ENCODE data around the gene PSD2.

Gene PSD2

DNA sequence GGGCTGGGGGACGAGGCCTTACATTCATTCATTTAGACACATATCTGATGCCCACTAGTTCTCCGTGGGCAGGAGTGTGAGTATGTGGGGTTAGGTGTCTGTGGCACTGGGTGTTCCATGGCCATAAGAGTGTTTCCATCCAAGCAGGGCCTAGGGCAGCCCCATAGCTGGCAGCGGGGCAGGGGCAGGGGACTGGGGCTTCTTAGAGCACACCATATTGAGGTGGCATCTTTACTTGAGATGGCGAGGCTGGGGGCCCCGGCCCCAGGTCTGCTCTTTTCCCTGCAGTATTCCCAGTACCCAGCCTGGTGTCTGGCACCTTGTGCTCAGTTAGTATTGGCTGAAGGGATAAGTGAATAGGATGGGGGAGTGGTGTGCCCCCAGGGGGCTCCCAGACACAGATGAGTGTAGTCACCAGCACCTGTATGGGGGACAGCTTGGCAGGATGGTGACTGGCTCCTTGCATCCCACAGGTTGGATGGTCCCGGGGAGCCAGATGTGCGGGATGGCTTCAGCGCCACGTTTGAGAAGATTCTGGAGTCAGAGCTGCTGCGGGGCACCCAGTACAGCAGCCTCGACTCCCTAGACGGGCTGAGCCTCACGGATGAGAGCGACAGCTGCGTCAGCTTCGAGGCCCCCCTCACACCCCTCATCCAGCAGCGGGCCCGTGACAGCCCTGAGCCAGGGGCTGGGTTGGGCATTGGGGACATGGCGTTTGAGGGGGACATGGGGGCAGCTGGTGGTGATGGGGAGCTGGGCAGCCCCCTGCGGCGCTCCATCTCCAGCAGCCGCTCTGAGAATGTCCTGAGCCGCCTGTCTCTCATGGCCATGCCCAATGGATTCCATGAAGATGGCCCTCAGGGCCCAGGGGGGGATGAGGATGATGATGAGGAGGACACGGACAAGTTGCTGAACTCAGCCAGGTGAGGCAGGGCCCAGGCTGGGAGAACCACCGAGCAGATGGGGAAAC is 17.5 kb downstream of the PSD2 start:
- DNase-seq (ENCODE audit: low read depth), result no peak

DNA sequence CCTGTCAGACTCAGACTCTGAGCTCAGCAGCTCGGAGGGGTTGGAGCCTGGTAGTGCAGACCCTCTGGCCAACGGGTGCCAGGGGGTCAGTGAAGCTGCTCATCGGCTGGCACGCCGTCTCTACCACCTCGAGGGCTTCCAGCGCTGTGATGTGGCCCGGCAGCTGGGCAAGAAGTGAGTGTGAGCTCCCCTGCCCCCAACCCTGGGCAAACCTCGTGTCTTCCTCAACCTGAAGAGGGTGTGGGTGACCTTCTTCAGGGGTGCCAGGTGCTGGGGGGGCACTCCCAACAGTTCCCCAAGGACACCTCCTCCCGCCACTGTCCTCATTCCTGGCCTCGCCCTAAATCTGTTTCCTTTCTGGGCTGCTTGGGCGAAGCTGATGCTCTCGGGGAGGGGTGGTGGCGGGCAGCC is 18.6 kb downstream of the PSD2 start:
- DNase-seq (ENCODE audit: low read depth), result no peak

DNA sequence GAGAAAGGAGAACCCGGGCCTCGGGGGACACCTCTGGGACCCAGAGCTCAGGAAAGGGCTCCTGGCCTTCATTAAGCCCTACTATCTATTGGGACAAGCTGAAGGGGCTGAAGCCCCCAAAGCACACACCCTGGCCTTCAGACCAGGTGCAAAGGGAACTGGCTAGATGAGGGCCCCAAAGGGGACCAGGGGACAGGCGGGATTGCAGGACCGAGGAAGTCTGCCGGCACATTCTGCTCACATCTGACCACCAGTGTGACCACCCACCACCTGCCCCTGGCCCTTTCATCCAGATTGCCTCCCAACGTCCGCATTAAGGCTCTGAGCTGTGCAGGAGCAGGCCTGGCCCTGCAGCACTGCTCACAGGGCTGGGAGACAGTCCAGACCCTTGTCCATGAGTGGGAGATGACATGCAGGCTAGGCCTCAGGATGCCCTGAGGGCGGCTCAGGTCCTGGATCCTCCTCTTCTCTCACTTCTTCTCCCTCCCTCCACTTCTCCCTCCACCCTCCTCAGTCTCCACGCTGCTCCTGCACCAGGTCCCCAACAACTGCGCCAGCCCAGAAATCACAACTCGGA is 19.2 kb downstream of the PSD2 start:
- no peak for DNase-seq (ENCODE audit: low read depth)

DNA sequence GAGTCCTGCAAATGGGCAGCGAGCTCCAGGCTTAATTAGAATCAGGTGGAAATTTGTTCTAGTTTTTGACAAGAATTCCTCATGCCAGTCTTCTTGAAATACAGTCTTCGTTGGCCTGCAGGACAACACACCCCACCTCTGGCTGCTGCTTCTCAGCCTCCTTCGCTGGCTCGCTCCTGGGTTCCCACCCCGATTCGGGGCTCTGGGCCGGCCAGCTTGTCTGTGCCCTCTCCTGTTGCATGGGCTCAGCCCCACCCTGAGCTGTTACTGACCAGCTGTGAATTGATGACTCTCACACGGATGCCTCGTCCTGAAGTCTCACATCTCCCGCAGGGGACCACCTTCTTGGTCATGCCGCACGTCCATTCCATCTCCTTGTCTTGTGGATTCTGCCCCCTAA is 21.0 kb downstream of the PSD2 start:
- DNase-seq (ENCODE audit: low read depth), result no peak

DNA sequence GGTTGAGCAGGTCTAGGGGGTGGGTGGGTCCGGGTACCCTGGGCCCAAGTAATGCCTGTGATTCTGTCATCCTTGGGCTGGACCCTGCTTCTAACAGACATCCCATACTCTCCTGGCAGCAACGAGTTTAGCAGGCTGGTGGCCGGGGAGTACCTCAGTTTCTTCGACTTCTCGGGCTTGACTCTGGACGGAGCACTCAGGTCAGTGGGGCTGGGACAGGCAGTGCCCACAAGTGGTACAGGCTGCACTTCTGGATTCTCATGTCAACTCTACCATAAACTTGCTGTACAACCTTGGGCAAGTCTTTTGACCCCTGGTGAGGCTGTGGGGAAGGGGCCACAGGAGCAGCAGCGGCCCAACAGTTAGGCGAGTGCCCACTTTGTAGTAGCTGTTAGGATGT is 21.8 kb downstream of the PSD2 start:
- no peak for DNase-seq (ENCODE audit: low read depth)

DNA sequence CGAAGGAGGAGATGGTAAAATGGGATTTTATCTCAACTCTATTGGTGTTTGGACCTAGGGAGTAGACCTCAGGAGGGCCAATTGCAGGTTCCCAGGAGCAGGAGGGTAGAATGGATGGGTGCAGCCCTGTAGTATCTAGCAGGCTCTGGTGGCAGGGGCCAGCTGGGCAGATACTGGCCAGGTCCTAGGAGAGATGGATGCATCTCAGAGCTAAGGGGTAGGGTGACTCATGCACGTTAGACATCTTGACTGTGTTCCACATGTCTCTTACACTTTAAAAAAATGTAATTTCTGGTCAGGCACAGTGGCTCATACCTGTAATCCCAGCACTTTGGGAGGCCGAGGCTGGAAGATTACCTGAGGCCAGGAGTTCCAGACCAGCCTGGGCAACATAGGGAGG is 22.4 kb downstream of the PSD2 start:
- DNase-seq (ENCODE audit: low read depth), result no peak

DNA sequence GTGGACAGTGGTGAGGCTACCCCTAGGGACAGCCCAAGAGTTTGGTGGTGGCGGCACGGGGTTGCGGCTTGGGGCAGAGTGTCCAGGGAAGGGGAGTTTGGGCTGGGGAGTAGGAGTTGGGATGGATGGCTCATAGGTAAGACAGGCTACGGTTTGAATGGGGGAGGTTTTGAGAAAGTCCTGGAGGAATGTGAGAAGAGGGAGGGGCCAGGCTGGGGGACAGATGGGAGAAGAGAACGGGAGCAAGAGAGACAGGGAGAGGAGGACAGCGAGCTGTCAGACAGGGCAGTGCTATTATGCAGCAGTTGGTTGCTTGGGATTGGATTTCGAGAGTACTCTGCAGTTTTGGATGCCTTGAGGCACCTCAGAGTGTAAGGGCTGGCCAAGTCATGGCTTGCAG is 24.5 kb downstream of the PSD2 start:
- DNase-seq (ENCODE audit: low read depth), result no peak

DNA sequence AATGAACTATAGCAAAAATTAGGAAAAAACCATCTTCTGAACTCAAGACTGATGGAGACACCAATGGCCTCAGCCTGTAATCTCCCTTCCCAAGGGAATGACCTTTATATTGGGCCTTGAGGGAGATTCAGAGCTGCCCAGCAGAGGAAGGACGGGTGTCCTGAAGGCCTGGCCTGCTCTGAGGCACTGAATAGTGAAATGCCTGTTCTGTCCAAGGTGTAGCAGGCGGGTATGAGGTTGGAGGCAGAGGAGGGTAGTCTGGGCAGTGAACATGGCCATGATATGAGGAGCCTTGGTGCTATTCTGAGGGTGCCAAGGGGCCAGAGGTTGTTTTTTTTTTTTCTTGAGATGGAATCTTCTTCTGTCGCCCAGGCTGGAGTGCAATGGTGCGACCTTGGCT is 25.0 kb downstream of the PSD2 start:
- DNase-seq (ENCODE audit: low read depth), result no peak

DNA sequence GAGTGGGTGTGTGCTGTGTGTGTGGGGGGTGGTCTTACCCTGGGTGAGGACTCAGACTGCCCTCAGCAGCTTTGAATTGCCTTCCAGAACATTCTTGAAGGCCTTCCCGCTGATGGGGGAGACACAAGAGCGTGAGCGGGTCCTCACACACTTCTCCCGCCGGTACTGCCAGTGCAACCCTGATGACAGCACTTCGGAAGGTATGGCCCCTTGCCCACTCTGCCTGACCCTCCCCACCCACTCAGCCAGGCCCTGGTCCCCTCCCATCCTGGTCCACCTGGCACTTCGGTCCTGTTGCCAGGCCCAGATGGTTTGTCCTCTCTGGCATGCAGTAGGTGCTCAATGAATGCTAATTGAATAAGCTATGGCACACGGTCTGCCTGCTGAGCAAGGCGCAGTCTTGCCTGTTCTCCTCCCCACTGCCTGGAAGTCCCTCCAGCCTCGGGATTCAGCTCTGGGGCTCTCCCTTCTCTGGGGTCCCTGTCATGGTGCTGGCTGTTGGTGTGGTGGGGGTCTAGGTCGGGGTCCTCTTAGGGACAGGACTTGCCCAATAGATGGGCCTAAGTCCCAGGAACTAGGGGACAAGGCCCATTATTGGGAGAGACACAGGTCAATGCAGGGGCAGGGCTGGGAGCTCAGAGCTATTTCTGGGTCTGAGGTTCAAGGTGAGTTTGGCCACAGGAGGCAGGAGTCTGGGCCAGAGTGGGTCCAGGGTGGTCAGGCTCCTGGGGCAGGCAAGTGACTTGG is 26.4 kb downstream of the PSD2 start:
- no peak for DNase-seq (ENCODE audit: low read depth)

DNA sequence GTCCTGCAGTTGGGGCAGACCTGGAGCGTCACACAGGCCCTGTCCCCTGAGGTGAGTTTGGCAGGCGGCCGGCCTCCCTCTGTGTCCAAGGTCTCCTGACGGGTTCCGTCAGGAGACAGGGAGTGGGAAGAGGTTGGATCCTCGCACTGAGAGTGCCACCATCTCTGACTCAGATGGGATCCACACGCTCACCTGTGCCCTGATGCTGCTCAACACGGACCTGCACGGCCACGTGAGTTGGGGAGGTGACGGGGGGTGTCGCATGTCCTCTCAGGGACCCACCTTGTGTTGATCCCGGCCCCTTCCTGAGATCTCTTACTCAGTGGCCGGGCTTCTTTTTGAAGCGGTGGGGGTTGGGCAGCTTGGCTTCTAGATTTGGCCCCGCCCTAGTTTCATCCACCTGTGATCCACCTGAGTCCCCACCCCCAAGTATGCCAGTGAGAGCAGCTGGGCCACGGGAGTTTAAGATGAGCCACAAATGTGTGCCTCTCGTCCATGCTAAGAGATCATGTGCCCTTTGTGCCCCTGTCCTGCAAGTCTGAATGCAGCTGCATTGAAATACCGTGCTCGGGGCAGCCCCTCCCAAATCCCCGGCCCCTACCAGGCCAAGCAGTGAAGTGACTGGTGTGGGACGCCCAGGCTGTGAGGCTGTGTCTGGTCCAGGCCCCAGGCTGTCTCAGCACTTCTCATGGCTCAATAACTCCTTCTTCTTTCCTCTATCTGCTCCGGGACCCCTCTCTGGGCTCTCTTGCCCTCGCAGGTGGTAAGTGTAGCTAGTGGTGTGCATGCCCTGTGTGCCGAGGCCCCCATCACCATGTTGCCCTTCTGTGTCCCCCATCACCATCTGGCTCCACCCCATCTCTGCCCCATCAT is 27.2 kb downstream of the PSD2 start:
- no peak for DNase-seq (ENCODE audit: low read depth)

DNA sequence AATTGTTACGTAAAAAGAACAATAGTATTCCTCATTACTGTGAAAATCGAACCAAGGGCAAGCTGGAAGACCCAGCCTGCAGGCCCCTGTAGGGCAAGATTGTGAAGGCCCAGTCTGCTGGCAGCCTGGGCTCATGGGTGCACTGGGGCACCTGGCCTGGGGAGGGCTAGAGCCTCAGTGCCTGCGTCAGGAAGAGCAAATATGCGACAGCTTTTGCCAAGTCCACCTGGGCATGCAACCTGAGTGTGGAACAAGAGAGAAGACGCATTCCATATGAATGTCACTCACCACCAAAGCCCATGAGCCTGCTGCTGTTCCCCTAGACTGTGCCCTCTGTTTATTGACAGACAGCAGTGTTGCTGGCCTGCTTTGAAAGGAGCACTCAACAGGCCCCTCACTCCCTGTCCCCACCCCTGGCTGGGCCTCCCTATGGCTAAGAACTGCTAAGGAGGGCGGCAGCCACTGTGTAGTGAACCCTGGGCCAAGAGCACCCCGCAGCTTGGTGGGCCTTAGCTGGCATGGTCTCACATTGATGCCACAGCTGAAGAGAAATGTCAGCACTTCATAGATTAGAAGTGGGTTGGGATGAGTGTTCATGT is 28.2 kb downstream of the PSD2 start:
- no peak for DNase-seq (ENCODE audit: low read depth)

DNA sequence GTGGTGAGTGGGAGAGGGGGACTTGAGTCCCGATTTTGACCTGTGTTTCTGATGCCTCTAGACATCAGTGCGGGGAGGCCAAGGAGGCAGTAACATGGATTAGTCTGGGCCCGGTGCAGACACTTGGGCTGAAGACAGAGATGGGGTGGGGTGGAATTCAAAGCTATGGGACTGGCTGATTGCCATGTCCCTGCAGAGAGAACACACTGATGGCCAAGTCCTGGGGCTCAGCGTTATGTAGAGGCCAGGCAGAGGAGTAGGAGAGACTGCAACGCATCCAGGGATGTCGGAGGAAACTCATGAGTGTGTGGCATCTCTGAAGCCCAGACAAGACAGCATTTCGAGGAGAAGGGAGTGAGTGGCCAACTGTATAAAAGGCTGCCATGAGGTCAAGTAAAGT is 30.1 kb downstream of the PSD2 start:
- no peak for DNase-seq (ENCODE audit: low read depth)

DNA sequence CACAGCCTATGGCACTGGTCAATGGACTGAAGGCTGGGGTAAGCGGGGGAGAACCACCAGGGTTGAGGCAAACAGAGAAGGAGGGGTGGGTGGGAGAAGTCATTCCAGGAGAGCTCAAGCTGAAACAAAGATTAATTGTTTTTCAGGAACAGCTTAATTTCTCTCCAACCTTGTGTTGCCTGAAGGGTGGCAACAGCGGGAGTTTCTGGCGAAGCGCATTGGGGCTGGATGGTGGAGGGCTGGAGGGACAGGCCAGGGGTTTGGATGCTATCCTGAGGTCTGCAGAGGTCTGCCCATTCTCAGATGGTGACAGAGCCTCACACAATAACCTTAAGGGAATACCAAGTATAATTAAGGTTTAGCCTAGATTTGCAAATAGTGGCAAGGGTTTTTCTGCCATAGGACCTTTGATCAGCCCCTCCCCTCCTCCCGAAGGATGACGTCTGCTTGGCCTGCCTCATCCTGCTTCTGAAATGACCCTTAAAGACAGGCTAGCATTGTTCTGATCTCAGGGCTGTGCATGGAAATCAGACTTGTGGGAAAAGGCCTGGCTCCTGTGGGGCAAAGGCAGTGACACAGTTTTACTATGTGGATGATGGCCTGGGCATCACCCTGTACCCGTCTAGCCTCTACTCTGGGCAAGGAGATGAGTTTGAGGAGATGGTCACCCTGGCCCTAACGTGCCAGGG is 32.7 kb downstream of the PSD2 start:
- DNase-seq (ENCODE audit: low read depth), result no peak

DNA sequence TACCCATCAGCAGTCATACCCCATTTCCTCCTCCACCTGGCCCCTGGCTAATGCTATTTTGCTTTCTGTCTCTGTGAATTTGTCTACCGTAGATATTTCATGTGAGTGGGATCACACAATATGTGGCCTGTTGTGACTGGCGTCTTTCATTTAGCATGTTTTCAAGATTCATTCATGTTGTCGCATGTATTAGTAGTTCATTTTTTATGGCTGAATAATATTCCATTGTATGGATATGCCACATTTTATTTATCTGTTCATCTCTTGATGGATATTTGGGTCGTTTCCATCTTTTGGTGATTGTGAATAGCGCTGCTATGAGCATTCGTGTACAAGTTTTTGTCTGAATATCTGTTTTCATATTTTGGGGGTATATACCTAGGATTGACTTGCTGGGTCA is 33.9 kb downstream of the PSD2 start:
- no peak for DNase-seq (ENCODE audit: low read depth)

DNA sequence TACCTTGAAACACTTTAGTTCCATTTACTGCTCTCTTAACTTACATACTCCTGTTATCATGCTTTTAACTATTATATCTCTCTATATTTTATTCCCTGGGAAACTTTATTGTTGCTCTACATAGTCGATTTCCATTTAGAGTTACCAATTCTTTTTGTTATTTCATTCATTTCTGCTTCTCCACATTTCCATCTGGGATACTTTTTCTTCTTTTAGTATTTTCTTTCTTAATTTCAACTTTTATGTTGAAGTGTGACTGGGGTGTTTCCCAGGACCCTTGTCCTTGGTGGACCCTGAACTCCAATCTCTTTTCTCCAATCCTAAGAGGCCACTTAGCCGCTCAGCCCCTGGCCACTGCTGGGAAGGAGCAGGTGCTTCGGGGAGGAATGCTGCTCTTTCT is 36.0 kb downstream of the PSD2 start:
- no peak for DNase-seq (ENCODE audit: low read depth)

DNA sequence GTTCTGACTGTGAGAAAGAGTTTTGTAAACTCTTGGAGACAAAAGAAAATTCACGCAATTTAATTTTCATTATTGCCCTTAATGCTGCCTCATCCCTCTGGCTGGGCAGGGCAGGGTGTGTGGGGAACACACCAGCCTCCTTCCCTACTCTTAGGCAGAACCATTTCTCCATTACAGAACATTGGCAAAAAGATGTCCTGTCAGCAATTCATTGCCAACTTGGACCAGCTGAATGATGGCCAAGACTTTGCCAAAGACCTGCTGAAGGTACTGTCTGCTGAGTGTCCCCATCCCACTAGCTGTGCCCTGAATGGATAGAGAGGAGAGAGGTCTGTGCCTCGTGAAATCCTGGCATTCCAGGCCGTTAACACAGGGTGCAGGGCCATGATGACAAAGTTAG is 37.9 kb downstream of the PSD2 start:
- no peak for DNase-seq (ENCODE audit: low read depth)

DNA sequence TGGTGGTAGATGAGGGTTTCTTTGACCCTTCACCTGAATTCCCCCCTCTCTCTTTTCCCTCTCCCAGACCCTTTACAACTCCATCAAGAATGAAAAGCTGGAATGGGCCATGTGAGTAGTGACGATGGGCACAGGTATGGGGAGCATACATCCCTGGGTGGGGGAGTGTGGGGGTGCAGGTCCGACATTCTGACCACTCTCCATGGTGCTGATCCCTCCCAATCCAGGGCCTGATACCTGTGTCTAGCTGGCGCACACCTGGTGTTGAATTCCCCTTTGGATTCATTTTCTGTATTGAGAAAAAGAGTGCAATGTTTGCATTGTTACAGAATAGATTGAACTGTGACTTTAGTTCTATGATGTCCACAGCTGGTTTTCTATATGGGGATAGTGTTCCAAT is 40.0 kb downstream of the PSD2 start:
- DNase-seq (ENCODE audit: low read depth), result no peak

DNA sequence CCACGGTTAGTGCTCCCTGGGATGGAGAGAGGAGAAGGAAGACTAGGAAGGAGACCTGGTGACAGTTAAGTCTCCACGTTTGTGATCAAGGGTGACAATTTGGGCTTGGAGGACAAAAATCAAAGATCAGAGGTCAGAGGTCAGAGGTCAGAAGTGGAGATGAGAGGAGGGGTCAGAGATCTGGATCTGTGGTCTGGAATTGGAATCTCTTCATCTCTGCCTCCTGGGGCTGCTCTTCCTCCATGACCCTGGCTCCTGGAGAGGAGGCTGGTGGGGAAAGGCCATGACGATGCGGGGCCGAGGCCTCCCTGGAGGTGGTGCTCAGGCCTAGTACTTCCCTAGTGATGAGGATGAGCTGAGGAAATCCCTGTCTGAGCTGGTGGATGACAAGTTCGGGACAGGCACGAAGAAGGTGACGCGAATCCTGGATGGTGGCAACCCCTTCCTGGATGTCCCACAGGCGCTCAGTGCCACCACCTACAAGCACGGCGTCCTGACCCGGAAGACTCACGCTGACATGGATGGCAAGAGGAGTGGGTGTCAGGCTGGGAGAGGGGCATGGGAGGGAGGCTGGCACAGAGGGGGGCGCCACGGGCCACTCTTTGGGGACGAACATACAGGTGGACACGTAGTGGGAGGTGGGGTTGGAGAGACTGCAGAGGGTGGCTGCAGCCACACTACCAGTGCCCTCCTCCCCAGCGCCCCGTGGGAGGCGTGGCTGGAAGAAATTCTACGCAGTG is 41.0 kb downstream of the PSD2 start:
- no peak for DNase-seq (ENCODE audit: low read depth)

DNA sequence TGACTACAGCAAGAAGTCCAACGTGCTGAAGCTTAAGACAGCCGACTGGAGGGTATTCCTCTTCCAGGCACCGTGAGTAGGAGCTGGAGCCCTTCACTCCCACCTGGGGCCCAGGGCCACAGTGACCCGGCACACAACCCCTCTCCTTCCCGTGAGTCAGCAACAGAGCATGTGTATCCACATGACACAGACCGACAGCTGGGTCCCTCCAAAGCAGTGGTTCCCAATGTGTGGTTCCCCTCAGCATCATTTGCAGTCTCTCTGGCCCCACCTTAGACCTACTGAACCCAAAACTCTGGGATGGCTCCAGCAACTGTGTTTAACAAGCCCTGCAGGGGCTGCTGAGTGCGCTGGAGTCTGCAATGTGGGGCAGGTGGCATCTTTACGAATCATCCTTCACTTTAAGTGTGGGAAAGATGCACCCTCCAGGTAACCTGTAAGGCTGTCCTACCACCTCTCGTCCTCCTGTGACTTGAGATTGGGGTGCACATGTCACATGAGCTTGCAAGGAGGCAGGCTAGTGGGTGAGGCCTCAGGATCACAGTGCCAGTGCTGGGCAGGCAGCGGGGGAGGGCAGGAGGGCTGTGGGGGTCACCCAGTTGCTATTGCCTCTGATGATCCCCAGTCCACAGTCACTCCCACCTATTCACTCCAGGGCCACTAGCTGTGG is 42.2 kb downstream of the PSD2 start:
- no peak for DNase-seq (ENCODE audit: low read depth)

Measured in stimulated activated CD4-positive, alpha-beta T cell treated with anti-CD3 and anti-CD28 coated beads, Interleukin-2, amount 100 ng/mL, for 4 hours (primary cell).